ENCODE measurements around the gene CASK.
A peak's percentile ranks its signal among the peaks of the same experiment; 100 is the strongest.

Gene CASK

GRCh38 chrX:41923211-41923977 lies at the start of gene CASK:
Gene CASK, minus strand, starts transcription at chrX:41923554. Its CDS starts 566 bp downstream, at chrX:41922988.
- peak; percentile 84 to 88 for DNase-seq

GRCh38 chrX:41971346-41971745 lies 48.0 kb upstream of the CASK start:
- DNase-seq = no peak

DNA sequence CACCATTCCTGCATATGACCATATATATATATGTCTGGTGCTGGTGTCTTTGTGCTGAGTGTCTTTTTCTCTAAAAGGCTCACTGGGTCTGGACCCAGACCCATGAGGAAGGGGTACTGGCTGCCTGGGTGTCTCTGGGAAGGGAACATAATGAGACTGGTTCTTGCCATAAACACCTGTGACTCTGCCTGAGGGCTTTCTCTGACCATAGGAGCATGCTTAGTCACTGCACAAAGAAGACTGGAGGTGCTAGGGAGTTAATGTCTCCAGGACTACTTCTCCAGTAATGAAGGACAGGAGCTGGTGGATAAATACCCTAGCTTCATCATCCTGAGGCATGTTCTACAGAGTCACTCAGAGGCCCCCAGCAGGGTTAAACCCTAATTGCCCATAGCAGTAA lies 47.1 kb upstream of the CASK start:
- DNase-seq = no peak

DNA sequence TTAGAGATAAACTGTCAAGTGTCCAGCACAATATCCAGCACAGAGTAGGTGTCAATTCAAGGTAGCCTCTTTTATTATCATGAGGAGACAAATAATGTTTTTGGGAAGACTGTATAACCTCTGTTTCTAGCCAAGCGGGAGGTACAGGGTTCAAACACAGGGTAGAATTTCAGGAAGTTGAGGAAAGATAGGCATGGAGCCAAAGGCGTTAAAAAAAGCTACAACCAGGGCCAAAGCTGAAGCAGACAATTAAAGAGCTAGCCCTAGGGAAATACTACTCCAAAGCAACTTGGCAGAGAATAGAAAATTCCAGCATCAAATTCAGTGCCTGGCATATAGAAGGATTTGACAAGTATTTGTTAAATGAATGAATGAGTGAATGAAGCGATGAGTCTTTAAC lies 40.0 kb upstream of the CASK start:
- DNase-seq = no peak

- no peak for DNase-seq
Observed at GRCh38 chrX:41960142-41960541, 36.8 kb upstream of the CASK start.

- no peak for DNase-seq
Observed at GRCh38 chrX:41958861-41959260, 35.5 kb upstream of the CASK start.

- no peak for DNase-seq
Observed at GRCh38 chrX:41956027-41956426, 32.7 kb upstream of the CASK start.

DNA sequence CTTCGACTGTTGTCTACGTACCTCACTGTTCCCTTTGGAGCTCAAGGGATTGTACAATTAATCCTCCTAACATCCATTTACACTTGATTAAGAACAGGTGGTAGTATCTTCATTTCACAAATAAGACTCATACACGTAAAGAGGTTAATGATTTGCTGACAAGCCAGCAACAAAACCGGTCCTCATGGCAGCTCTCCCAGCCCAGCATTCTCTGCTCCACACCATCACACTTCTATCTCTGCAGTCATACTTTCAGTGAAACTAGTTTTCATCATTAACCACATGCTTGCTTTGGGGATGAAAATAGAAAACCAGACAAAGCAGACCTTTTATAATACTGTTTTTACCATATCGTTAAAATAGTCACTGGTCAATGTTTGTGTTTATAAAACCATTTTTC lies 28.7 kb upstream of the CASK start:
- DNase-seq = no peak

- DNase-seq = no peak
Observed at GRCh38 chrX:41946989-41947612, 23.7 kb upstream of the CASK start.

DNA sequence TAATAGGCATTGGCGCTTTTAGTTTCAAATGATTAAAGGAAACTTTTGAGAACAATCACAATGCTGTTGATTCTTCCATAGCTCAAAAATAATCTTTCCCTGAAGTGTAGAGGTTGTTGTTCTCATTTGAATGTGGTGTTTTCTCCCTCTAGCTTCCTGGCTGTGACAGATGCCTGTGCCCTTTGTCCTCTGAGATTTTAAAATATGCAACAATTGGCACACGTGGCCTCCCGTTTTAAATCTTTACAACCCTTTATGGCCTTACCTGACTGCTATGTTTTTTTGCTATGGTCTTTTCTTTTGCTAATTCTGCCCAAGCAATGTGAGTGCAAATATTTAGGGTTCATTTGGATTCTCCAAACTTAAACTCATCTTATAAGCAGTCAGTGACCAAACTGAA lies 22.9 kb upstream of the CASK start:
- no peak for DNase-seq

DNA sequence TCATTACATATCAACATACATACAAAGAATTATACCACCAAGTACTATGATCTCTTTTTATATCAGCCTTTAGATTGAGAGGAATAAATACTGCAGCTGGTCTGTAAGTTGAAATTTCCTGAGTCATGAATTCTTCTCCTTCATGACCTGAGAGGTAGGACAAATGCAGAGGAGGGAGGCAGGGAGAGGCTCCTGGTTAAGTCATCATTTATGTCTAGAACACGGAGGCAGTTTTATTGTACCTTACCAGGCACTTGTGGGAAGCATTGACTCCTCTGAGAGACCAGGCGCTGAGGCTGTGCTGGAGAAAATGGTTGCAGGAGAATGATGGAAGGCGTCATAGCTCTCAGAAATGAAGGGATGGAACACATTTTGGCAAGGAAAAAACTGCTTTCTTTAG lies 12.5 kb upstream of the CASK start:
- no peak for DNase-seq

GRCh38 chrX:41933546-41933945 lies 10.2 kb upstream of the CASK start:
- no peak for DNase-seq

- DNase-seq = no peak
Observed at GRCh38 chrX:41932885-41933284, 9.5 kb upstream of the CASK start.

DNA sequence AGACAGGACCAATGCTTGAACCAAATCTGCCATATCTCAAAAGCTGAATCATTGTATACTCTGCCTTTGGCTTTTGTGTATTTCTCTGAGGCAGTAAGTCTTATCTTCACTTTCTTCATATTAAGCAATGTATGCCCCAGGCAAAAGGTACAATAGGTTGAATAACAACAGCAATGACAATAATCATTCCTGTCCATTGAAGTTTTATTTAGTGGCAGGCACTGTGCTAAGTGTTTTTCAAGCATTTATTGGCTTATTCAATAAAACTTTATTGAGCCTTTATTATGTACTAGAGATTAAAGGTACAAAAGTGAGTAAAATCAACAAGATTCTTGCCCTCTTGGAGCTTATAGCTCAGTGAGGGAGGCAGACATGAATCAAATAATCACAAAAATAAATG lies 8.2 kb upstream of the CASK start:
- no peak for DNase-seq

GRCh38 chrX:41923978-41924683 lies 777 bp upstream of the CASK start:
- peak; percentile 26 to 39 for DNase-seq

DNA sequence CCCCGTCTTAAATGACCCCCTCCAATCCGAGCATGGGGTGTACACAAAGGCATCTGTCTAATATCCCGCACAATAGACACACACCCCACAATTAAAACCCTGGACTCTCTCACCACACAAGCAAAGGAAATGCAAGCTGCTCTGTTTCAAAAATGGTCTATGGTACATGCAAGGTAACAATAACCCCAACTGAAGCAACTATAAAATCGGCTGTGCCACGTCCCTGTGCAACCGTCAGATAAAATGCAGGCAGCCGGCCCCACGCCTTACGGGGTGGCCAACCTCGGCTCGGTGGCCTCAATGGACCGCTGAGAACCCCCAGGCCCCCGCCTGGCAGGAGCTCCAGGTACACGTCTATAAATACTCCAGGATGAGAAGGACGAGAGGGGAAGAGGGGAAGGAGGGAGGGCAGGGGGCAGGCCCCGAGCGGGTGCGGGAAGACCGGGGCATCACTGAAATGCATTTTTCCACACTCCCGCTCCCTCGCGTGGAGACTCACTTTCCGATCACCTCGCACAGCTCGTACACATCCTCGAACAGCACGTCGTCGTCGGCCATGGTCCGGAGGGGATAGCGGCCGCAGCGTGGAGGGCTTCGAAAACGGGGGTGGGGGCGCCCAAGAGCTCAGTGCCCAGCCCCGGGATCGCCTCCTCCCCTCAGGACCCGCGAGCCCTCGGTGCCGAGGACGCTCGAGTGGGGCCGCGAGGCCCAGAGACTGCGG lies 763 bp downstream of the CASK start:
- DNase-seq = peak in 1 of 2 experiments; percentile 22

DNA sequence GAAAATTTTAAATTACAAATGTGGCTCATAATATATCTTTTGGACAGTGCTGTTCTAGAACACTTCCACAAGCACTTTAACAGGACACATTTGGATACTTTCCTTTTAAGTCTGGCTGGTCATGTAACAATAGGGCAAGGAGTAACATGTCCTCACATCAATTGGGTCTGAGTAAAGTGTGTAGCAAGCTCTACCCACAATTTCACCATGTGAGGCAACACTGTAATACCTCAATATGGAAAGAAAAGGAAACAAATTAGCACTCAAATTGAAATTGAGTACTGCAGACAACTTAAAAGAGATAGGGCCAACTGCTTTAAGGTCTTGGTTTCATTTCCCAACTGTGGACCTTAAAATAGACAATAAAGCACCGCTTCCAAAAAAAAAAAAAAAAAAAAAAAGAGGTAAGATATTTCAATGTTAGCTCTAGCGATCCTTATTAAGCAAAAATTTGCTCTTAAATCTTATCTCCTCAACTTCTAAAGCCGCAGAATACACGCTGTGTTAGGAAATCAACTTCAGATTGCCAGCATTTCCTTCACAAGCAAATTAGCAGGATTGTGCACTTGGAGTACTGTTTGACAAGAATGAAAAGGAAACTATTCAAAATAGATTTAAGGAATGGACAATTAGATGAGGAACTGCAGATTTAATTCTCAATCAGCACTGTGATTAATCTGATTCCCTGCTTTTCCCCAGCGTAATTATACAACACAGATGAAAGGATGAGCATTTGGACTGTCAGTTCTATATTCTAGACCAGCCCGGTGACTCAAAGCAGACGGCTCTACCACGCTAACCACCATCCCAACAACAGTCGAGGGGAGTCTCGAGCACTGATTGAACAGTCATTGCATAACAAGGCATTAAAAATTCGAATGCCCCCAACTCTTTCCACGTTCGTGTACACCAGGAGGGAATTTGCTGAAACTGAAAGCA lies 1.6 kb downstream of the CASK start:
- DNase-seq = peak; percentile 18 to 50

- no peak for DNase-seq
Observed at GRCh38 chrX:41919870-41920269, 3.5 kb downstream of the CASK start.

- no peak for DNase-seq
Observed at GRCh38 chrX:41917517-41917916, 5.8 kb downstream of the CASK start.

- no peak for DNase-seq
Observed at GRCh38 chrX:41913476-41913875, 9.9 kb downstream of the CASK start.

GRCh38 chrX:41912923-41913322 lies 10.4 kb downstream of the CASK start:
- no peak for DNase-seq

GRCh38 chrX:41909068-41909467 lies 14.3 kb downstream of the CASK start:
- no peak for DNase-seq

Data from activated CD4-positive, alpha-beta T cell treated with anti-CD3 and anti-CD28 coated beads, Interleukin-2, amount 50 U/mL, for 48 hours (primary cell).